HuH-7 (cell line): Measurements from ENCODE around the gene LURAP1L.
"Not testable (repeated sequence)": the region's sequence is repeated elsewhere in the genome, so short reads cannot be mapped to it uniquely, and the experiment has no call there.

Experiments used
- DNase-seq: peaks from one replicate; pipeline ENCODE4 v3.0.0; 2011; ENCODE audit warnings: low spot score

The LURAP1L gene

DNA sequence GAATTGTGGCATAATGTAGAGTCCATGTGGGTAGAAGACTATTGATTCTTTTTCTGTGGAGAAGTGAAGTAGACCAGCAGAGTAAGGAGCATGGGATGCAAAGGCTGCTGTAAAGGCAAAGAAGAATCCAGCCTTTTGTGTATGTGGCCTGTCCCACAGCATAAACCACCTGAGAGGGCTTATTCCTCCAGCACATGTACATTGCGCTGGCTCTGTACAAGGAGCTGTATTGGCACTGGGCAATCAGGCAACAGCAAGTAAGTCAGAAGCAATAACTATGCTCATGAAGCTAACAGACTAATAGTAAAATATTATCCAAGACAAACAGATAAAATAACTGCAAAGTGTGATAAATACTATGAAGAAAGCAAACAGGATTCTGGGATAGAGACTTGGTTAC is 86.2 kb downstream of the LURAP1L start:
- DNase-seq: no peak

DNA sequence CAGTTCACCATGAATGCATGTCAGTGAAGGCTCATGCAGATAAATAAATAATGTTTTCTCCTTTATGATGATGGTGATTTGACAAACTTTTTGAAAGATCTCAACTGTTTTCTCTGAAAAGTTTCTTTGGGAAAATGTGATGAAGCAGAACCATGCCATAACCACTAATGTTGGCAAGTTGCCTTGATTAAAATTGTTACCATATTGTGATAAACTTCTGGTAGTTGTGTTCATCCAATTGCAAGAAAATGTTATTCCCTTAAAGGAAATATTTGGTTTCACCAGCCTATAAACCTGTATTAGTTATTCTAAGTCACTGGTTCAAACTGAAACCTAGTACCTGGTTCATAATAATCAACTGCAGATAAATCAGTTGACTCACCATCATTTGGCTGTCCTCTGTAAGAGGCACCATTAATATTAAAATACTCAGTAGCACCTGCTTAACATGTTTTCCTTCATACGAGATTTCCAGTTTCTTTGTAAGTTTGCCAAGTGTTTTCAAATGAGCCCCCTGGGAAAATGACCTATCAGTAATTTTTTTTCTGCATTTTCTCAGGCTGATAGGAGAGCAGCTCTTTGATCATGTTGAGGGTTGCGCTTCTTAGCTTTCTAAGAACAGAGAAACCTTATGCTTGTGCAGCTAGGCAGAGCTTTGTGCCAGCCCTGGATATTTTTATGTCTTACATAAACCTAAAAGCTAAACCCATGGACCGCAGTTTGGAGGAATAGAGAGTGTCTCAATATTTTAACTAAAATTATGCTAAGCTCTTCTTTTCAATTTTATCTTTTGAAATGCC is 88.0 kb downstream of the LURAP1L start:
- DNase-seq: no peak

DNA sequence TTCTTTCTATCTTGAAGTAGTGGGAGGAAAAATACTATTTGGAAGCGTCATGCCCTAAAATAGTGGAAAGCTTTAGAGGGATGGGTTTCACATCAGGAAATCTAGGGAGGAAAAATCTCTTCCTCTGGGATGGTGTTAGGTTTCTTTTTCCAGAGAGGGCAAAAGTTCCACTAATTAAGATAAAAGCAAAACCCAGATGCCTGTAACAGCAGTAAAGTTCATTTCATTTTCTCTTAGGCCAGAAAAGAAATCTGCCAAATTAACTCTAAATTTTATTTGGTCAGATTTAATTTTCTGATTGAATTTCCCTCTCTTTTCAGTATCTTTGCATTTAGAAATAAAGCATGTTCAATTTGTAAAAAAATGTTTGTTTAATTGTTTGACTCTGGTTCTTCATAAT is 88.8 kb downstream of the LURAP1L start:
- no peak for DNase-seq

DNA sequence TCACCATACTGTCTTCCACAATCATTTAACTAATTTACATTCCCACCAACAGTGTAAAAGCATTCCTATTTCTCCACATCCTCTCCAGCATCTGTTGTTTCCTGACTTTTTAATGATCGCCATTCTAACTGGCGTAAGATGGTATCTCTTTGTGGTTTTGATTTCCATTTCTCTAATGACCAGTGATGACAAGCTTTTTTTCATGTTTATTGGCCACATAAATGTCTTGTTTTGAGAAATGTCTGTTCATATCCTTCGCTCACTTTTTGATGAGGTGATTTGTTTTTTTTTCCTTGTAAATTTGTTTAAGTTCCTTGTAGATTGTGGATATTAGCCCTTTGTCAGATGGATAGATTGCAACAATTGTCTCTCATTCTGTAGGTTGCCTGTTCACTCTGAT is 90.6 kb downstream of the LURAP1L start:
- DNase-seq: not testable (repeated sequence)
